Measurements from ENCODE around the gene SORD. TPM values are rescaled to one million over a fixed set of nuclear protein-coding genes. Genes with fewer than 3 reads are reported as not detected.

Gene SORD
- total RNA-seq, 1 experiment from 2014 or later, result 116 TPM

GRCh38 chr15:45115312-45115820 lies 92.4 kb downstream of the SORD start:
- ChIA-PET RAD21 (ENCODE audit: low non-redundant PET in 1 of 2, low total read pairs in 2 of 2, uncharacterized antibody in 2 of 2, unreplicated experiment in 2 of 2) (no interaction called here), CTCF (interaction anchor here (0.8 kb wide), 1 partner anchor 10 kb away, joined by 4 read pairs; no protein-coding TSS in a partner anchor), POLR2A (no interaction called here)
- intact Hi-C loops (cut with micrococcal nuclease), result no loop called here
- BruUV-seq (replicated peaks), result no TSS peak
- H3K4me2 ChIP-seq (ENCODE audit: low read length), result no peak overlapping the region
- no peak for DNase-seq (ENCODE audit: low read depth, low spot score)
- H4K20me1 ChIP-seq (ENCODE audit: insufficient read depth), result no peaks in the 10 kb centered on the region
- no peak for ATAC-seq
- no peaks in the 10 kb centered on the region for H3K79me2 ChIP-seq (ENCODE audit: insufficient read depth, low read length)
- no peaks in the 10 kb centered on the region for H3K9me3 ChIP-seq (ENCODE audit: control insufficient read depth in 1 of 2, insufficient read depth in 1 of 2, low read depth in 1 of 2, low read length in 2 of 2)
- H3K36me3 ChIP-seq (ENCODE audit: control insufficient read depth in 1 of 2, insufficient read depth in 2 of 2, low read length in 2 of 2), result no peaks in the 10 kb centered on the region
- no peaks in the 10 kb centered on the region for H3K9me2 ChIP-seq (ENCODE audit: insufficient read depth)
- no peaks in the 10 kb centered on the region for H3K27me3 ChIP-seq (ENCODE audit: insufficient read depth, low read length)
- no peak overlapping the region for H2AFZ ChIP-seq (ENCODE audit: low read depth, low read length, poor library complexity, severe bottlenecking)
- no peak overlapping the region for H3K27ac ChIP-seq (ENCODE audit: low read depth, low read length)
- no peak overlapping the region for H3K9ac ChIP-seq (ENCODE audit: low read length)
- H3K4me3 ChIP-seq (replicated peaks in 1 of 2; ENCODE audit: low read depth in 1 of 2, low read length in 2 of 2), result no peak overlapping the region
- TF ChIP-seq ZBTB33 (IDR thresholded peaks at IDR 0.05; ENCODE audit: extremely low read depth, insufficient replicate concordance, low read length) (no peak), CBX3 (IDR thresholded peaks at IDR 0.05; ENCODE audit: low read depth) (no peak), RAD21 (IDR thresholded peaks at IDR 0.05; ENCODE audit: low read depth) (no peak), SIN3A (IDR thresholded peaks at IDR 0.05; ENCODE audit: low read depth) (no peak), CTCF (IDR thresholded peaks at IDR 0.05 in 2 of 3, conservative IDR thresholded peaks at IDR 0.05 in 1 of 3; ENCODE audit: borderline replicate concordance in 1 of 3, insufficient read depth in 1 of 3, low read depth in 2 of 3, low read length in 2 of 3) (no peak), ZFX (IDR thresholded peaks at IDR 0.05) (no peak), SP1 (IDR thresholded peaks at IDR 0.05; ENCODE audit: low read depth) (no peak), EZH2phosphoT487 (IDR thresholded peaks at IDR 0.05; ENCODE audit: borderline replicate concordance) (no peak)
- H3K4me1 ChIP-seq (ENCODE audit: control insufficient read depth in 1 of 2, insufficient read depth in 2 of 2, low read length in 2 of 2), result peaks cover 0 to 4% of the 10 kb centered on the region in 2 experiments; a peak in 2 of 4 replicates

All from HCT116 (cell line).